Esophagus muscularis mucosa (tissue), 3 donors: ENCODE data around the gene LRRC8D.

Experiments used
- POLR2A ChIP-seq: fragments of 450-650 bp; IDR thresholded peaks from one replicate; pipeline ENCODE4 v1.6.1; 2017; ENCODE audit warnings: antibody characterized with exemption, moderate library complexity, mild to moderate bottlenecking, low read depth
- TF ChIP-seq, protein P1 (sequence below), 3 experiments: fragments of 200-600 bp in 2 of 3; fragments of 450-650 bp in 1 of 3; sonication (generic) in 2 of 3; IDR thresholded peaks; one replicate each; pipeline ENCODE4 v1.5.1; 2017 to 2019; ENCODE audit warnings: antibody characterized with exemption in 3 of 3, mild to moderate bottlenecking in 2 of 3, moderate library complexity in 1 of 3

DNA sequence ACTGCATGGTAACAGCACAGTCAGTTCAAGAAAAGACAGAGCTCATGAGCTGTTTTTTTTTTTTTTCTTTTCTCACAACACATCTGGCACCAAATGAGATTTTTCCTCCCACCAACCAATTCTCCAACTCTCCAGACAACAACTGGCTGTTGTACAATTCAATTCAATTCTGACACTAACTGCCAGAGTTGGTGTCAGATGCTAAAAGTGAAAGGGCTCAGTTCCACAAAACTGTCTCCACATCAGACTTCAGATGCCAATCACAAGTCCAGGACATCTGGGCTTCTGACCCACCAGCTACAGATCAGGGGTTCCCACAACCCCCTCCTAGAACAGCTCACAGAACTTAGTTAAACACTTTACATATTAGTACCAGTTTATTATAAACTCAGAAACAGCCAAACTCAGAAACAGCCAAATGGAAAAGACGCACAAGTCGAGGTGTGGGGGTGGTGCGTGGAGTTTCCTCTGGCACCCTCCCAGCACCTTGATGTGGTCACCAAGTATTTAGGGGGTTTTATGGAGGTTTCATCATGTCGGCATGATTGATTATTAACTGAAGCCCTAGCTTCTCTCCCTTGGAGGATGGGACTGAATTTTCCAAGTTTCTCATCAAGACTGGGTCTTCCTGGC is 39.2 kb upstream of the LRRC8D start:
- TF ChIP-seq, protein P1, sequence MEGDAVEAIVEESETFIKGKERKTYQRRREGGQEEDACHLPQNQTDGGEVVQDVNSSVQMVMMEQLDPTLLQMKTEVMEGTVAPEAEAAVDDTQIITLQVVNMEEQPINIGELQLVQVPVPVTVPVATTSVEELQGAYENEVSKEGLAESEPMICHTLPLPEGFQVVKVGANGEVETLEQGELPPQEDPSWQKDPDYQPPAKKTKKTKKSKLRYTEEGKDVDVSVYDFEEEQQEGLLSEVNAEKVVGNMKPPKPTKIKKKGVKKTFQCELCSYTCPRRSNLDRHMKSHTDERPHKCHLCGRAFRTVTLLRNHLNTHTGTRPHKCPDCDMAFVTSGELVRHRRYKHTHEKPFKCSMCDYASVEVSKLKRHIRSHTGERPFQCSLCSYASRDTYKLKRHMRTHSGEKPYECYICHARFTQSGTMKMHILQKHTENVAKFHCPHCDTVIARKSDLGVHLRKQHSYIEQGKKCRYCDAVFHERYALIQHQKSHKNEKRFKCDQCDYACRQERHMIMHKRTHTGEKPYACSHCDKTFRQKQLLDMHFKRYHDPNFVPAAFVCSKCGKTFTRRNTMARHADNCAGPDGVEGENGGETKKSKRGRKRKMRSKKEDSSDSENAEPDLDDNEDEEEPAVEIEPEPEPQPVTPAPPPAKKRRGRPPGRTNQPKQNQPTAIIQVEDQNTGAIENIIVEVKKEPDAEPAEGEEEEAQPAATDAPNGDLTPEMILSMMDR (IDR thresholded peaks at IDR 0.05) = no peak
- no peak for TF ChIP-seq POLR2A
